Smooth muscle cell (in vitro differentiated cells): ENCODE results near the gene RASA3. TPM values are rescaled to one million over a fixed set of nuclear protein-coding genes. Genes with fewer than 3 reads are reported as not detected.

Experiments used
- DNase-seq: peaks from one replicate; lab custom pipeline; 2025; ENCODE audit not compliant: unreplicated experiment; lab: John Stamatoyannopoulos, UW
- H2AFZ ChIP-seq: fragments of 200-600 bp; sonication (generic); 2 replicates; pipeline ENCODE4 v1.6.0; 2016; ENCODE audit warnings: antibody characterized with exemption, low read depth, mild to moderate bottlenecking
- H3F3A ChIP-seq: fragments of 200-600 bp; sonication (generic); 2 replicates; pipeline ENCODE4 v1.6.0; 2017; ENCODE audit warnings: antibody characterized with exemption, low read depth
- H3K27ac ChIP-seq: fragments of 200-600 bp; sonication (generic); 2 replicates; pipeline ENCODE4 v1.5.1; 2016; ENCODE audit warnings: low read depth, mild to moderate bottlenecking
- H3K27me3 ChIP-seq: fragments of 200-600 bp; sonication (generic); 2 replicates; pipeline ENCODE4 v1.6.1; 2016; ENCODE audit warnings: low read depth, mild to moderate bottlenecking
- H3K36me3 ChIP-seq: fragments of 200-600 bp; sonication (generic); 2 replicates; pipeline ENCODE4 v1.5.1; 2016; ENCODE audit warnings: low read depth
- H3K4me1 ChIP-seq: fragments of 200-600 bp; sonication (generic); 2 replicates; pipeline ENCODE4 v1.5.1; 2016; ENCODE audit warnings: low read depth
- H3K4me2 ChIP-seq: fragments of 200-600 bp; sonication (generic); 2 replicates; pipeline ENCODE4 v1.6.0; 2016; ENCODE audit warnings: mild to moderate bottlenecking
- H3K4me3 ChIP-seq: fragments of 200-600 bp; sonication (generic); 2 replicates; pipeline ENCODE4 v1.5.1; 2016; ENCODE audit warnings: mild to moderate bottlenecking
- H3K79me2 ChIP-seq: fragments of 200-600 bp; sonication (generic); 2 replicates; pipeline ENCODE4 v1.6.0; 2016; ENCODE audit warnings: low read depth, mild to moderate bottlenecking
- H3K9ac ChIP-seq: fragments of 200-600 bp; sonication (generic); 2 replicates; pipeline ENCODE4 v1.6.0; 2016; ENCODE audit warnings: low read depth
- H3K9me3 ChIP-seq: fragments of 200-600 bp; sonication (generic); replicated peaks from 2 replicates; pipeline ENCODE4 v1.5.1; 2016; ENCODE audit warnings: low read depth
- H4K20me1 ChIP-seq: fragments of 200-600 bp; sonication (generic); 2 replicates; pipeline ENCODE4 v1.6.0; 2016; ENCODE audit warnings: low read depth
- WGBS: methylation state at CpG from one replicate; pipeline ENCODE4 v1.1.7; 2016; ENCODE audit warnings: low lambda C conversion rate; 5-methylcytosine and 5-hydroxymethylcytosine counted together
- polyA plus RNA-seq: library from polyadenylated mRNA; unstranded; fragments of >200 nt; fragmentation: Nextera tagmentation; extraction: Ambion mirVana; gene quantifications from 2 replicates; pipeline ENCODE4 v1.2.1, GENCODE V29; 2016
- total RNA-seq: library from RNA; depleted of rRNA; stranded (reverse); fragments of >200 nt; gene quantifications from 2 replicates; pipeline ENCODE4 v1.2.3, GENCODE V29; 2014
- TF ChIP-seq, protein P1 (sequence below): fragments of 200-600 bp; sonication (generic); IDR thresholded peaks from 2 replicates; pipeline ENCODE4 v1.5.1; 2017; ENCODE audit warnings: borderline replicate concordance, mild to moderate bottlenecking, antibody characterized with exemption; ENCODE audit not compliant: insufficient read depth, poor library complexity, severe bottlenecking

RASA3 gene
- total and polyA plus RNA-seq, 2 experiments from 2014 or later = 21.3 to 26.8 TPM

- TF ChIP-seq, protein P1, sequence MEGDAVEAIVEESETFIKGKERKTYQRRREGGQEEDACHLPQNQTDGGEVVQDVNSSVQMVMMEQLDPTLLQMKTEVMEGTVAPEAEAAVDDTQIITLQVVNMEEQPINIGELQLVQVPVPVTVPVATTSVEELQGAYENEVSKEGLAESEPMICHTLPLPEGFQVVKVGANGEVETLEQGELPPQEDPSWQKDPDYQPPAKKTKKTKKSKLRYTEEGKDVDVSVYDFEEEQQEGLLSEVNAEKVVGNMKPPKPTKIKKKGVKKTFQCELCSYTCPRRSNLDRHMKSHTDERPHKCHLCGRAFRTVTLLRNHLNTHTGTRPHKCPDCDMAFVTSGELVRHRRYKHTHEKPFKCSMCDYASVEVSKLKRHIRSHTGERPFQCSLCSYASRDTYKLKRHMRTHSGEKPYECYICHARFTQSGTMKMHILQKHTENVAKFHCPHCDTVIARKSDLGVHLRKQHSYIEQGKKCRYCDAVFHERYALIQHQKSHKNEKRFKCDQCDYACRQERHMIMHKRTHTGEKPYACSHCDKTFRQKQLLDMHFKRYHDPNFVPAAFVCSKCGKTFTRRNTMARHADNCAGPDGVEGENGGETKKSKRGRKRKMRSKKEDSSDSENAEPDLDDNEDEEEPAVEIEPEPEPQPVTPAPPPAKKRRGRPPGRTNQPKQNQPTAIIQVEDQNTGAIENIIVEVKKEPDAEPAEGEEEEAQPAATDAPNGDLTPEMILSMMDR = no peak
- H3K79me2 ChIP-seq = peaks cover 97% of the 10 kb centered on the region
- H3K4me1 ChIP-seq = peaks cover 20% of the 10 kb centered on the region
- H3K4me3 ChIP-seq = no peak overlapping the region
- H4K20me1 ChIP-seq = peaks cover 81% of the 10 kb centered on the region
- no peaks in the 10 kb centered on the region for H3K27me3 ChIP-seq
- H3K27ac ChIP-seq = peak overlapping the region; percentile 24
- WGBS = 58% methylated on average over 23 of the region's 23 CpGs
- H3F3A ChIP-seq = no peaks in the 10 kb centered on the region
- peak overlapping the region; percentile 44 for H3K4me2 ChIP-seq
- DNase-seq = no peak
- no peaks in the 10 kb centered on the region for H3K36me3 ChIP-seq
- H3K9ac ChIP-seq = no peak overlapping the region
- no peak overlapping the region for H2AFZ ChIP-seq
- H3K9me3 ChIP-seq = no peaks in the 10 kb centered on the region
These were observed 75.0 kb downstream of the RASA3 start for GRCh38 chr13:114057166-114058050.

- no peak for DNase-seq
These were observed 76.0 kb downstream of the RASA3 start for GRCh38 chr13:114056205-114057013.

DNA sequence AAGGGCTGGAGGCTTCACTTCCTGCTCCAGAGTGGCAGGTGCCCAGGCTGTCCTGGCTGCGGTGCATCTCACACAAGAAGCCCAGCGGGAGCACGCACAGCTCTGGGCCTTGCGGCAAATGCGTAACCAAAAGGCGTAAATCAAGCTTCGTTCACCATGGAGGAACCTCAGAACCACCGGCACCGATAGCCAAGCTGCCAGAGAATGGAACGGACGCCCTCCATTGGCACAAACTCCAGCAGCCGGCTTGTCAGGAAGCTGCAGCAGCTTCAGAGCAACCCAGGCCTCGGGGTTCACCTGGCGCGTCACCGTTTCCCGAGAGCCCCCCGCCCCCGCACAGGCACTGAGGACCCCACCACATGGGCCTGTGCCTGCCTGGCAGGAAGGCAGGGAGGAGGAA is 76.7 kb downstream of the RASA3 start:
- H3K4me3 ChIP-seq = no peak overlapping the region
- no peak overlapping the region for H3K9ac ChIP-seq
- no peaks in the 10 kb centered on the region for H3K9me3 ChIP-seq
- TF ChIP-seq, protein P1 = no peak
- no peak overlapping the region for H3K4me2 ChIP-seq
- no peaks in the 10 kb centered on the region for H3F3A ChIP-seq
- H3K79me2 ChIP-seq = peaks cover 83% of the 10 kb centered on the region
- H3K27me3 ChIP-seq = no peaks in the 10 kb centered on the region
- peaks cover 90% of the 10 kb centered on the region for H4K20me1 ChIP-seq
- H3K27ac ChIP-seq = no peak overlapping the region
- DNase-seq = no peak
- no peaks in the 10 kb centered on the region for H3K36me3 ChIP-seq
- WGBS = 97% methylated on average over 19 of the region's 19 CpGs
- peaks cover 20% of the 10 kb centered on the region for H3K4me1 ChIP-seq
- no peak overlapping the region for H2AFZ ChIP-seq

More at GRCh38 chr13:114056205-114057013, 76.0 kb downstream of the RASA3 start:
- H3K4me1 ChIP-seq = peaks cover 20% of the 10 kb centered on the region
- no peak overlapping the region for H2AFZ ChIP-seq
- TF ChIP-seq, protein P1 = no peak
- no peaks in the 10 kb centered on the region for H3K27me3 ChIP-seq
- H3F3A ChIP-seq = no peaks in the 10 kb centered on the region
- H3K4me3 ChIP-seq = no peak overlapping the region
- peaks cover 89% of the 10 kb centered on the region for H4K20me1 ChIP-seq
- WGBS = 91% methylated on average over 28 of the region's 28 CpGs
- no peak overlapping the region for H3K9ac ChIP-seq
- H3K36me3 ChIP-seq = no peaks in the 10 kb centered on the region
- peak overlapping the region; percentile 44 for H3K4me2 ChIP-seq
- H3K79me2 ChIP-seq = peaks cover 90% of the 10 kb centered on the region
- peak overlapping the region; percentile 24 for H3K27ac ChIP-seq
- no peaks in the 10 kb centered on the region for H3K9me3 ChIP-seq
